T-helper 2 cell treated with Interferon-gamma antibody and Interleukin-4, amounts not matched to agents 5 μg/mL and 100 μg/mL, for 36 hours (primary cell): ENCODE results near the gene STARD13.

Experiments used
- DNase-seq: peaks from one replicate; pipeline ENCODE4 v3.0.0; 2021; ENCODE audit warnings: low spot score
- H3K27ac Mint-ChIP-seq: one replicate; pipeline ENCODE4 v1.8.0; 2021; ENCODE audit warnings: mild to moderate bottlenecking, mixed read lengths
- H3K27me3 Mint-ChIP-seq: one replicate; pipeline ENCODE4 v1.8.0; 2021; ENCODE audit warnings: low read depth, mixed read lengths
- H3K36me3 Mint-ChIP-seq: one replicate; pipeline ENCODE4 v1.8.0; 2021; ENCODE audit warnings: low read depth, mixed read lengths
- H3K4me1 Mint-ChIP-seq: one replicate; pipeline ENCODE4 v1.8.0; 2021; ENCODE audit warnings: low read depth, mixed read lengths
- H3K4me3 Mint-ChIP-seq: one replicate; pipeline ENCODE4 v1.8.0; 2022; ENCODE audit warnings: mild to moderate bottlenecking, moderate library complexity, mixed read lengths
- H3K9me3 Mint-ChIP-seq: one replicate; pipeline ENCODE4 v1.8.0; 2021; ENCODE audit warnings: mixed read lengths

STARD13 gene

DNA sequence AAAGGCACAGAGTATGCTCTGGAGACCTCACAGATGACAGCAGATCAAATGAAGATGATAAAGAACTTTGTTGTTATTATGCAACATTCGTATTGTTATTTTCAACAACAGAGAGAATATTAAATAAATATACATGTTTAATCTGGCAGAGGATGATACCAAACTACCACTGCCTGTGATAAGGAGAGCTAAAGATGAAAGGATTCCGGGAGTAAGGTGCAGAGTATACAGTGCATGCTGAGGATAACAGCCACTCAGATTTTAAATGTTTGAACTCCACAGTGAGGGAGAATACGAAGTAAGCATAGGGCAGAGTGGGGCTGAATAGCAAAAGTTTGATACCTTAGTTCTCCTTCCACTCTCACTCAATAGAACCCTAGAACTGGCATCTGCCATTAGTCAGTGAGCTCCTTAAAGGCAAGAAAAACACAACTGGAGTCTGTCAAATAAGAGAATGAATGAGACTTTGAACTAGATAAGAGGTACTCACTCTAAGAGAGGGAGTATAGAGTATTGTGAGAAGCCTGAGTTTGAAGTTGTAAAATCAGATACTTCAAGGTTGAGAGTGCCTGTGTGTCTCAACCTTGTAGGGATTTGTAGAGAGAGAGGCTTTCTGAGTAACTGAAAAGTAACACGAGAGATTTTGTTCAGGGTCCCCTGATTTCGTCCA, 78.5 kb downstream of the STARD13 start:
- no peak for DNase-seq
- Mint-ChIP-seq H3K4me3 (no peak overlapping the region), H3K27ac (peak overlapping the region; percentile 4), H3K4me1 (peaks cover 35% of the 10 kb centered on the region), H3K27me3 (peaks cover 2% of the 10 kb centered on the region), H3K9me3 (no peaks in the 10 kb centered on the region), H3K36me3 (no peaks in the 10 kb centered on the region)

DNA sequence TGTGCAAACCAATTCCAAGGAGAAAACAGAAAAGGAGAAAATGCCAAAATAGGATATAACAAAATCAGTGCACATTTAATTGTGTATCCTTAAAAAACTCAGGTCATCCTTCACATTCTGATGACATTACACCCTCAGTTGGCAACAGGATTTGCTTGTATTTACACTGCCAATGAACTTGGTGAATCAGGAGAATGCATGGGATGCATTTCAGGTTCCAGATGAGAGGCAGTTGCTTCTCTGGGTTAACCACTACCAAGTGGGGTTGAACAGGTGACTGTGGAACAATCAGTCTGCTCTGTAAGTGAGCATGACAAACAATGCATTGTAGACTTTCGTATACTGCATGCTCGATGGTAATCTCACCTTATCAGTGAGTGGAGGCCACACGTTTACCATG, 79.1 kb downstream of the STARD13 start:
- H3K4me1 Mint-ChIP-seq = peaks cover 35% of the 10 kb centered on the region
- no peak for DNase-seq

DNA sequence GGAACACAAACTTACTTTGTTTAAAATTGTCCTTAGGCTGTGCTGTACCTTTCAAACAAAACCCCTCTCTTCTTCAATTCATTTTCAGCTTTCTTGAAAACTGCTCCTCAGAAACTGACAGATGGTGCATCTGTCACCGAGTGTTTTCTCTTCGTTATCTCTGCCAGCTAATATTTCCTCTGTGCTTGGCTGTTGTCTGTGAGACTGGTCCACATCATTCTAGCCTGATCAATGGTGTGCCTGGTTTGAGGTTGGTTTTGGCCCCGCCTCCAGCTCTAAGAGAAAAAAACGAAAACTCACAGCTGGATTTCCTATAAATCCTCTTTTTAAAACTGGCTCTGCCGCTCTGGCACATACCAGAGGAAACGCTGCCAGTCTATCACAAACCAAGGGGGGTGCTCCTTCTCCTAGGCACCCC, 79.7 kb downstream of the STARD13 start:
- Mint-ChIP-seq H3K4me3 (peak overlapping the region; percentile 75), H3K9me3 (no peaks in the 10 kb centered on the region), H3K27me3 (peaks cover 2% of the 10 kb centered on the region), H3K27ac (peak overlapping the region; percentile 84), H3K36me3 (no peaks in the 10 kb centered on the region), H3K4me1 (peaks cover 35% of the 10 kb centered on the region)
- no peak for DNase-seq

More for the DNA sequence above, 79.1 kb downstream of the STARD13 start:
- peaks cover 2% of the 10 kb centered on the region for H3K27me3 Mint-ChIP-seq
- H3K4me3 Mint-ChIP-seq = no peak overlapping the region
- no peaks in the 10 kb centered on the region for H3K36me3 Mint-ChIP-seq
- no peak overlapping the region for H3K27ac Mint-ChIP-seq
- H3K9me3 Mint-ChIP-seq = no peaks in the 10 kb centered on the region

- Mint-ChIP-seq H3K9me3 (no peaks in the 10 kb centered on the region), H3K4me3 (peak overlapping the region; percentile 61), H3K27ac (peak overlapping the region; percentile 24), H3K4me1 (peaks cover 35% of the 10 kb centered on the region), H3K27me3 (peaks cover 2% of the 10 kb centered on the region), H3K36me3 (no peaks in the 10 kb centered on the region)
- DNase-seq = no peak
Observed at GRCh38 chr13:33205224-33205623, 80.3 kb downstream of the STARD13 start.

DNA sequence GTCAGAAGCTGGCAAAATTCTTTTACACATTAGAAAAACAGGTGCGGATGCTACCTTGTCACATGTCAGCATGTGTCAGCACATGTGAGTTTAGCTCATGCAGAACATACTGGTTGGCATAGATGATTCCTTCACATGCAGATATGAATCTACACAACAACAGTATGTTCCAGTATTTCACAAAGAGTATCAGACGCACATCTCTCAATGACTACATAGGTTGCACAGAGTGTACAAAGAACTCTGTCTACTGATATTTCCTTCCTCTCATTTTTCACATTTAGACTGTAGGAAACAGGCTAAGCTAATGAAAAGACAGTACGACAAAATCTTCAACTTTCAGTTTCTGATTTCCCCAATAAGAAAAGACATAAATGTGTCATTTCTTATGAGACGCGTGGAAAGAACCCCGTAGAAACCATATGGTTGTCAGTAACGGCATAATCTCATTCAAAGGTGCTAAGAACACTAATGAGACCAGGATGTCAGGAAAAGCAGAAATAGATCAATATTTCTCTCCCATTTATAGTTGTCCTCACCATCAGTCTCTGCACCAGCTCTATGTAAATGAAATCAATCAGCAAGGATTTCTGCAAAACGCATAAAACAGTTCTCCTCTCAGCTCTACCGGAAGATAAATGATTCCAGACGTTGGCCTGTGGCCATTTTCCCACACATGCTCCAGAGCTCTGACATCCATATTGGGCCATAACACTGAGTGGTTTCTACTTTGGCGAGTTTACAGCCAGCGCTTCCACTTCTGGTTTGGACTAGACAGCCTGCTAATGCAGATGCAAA, 81.2 kb downstream of the STARD13 start:
- H3K4me3 Mint-ChIP-seq = peak overlapping the region; percentile 61
- DNase-seq = no peak
- no peaks in the 10 kb centered on the region for H3K9me3 Mint-ChIP-seq
- H3K4me1 Mint-ChIP-seq = peaks cover 35% of the 10 kb centered on the region
- H3K27ac Mint-ChIP-seq = peak overlapping the region; percentile 73
- no peaks in the 10 kb centered on the region for H3K36me3 Mint-ChIP-seq
- H3K27me3 Mint-ChIP-seq = peaks cover under 1% of the 10 kb centered on the region

DNA sequence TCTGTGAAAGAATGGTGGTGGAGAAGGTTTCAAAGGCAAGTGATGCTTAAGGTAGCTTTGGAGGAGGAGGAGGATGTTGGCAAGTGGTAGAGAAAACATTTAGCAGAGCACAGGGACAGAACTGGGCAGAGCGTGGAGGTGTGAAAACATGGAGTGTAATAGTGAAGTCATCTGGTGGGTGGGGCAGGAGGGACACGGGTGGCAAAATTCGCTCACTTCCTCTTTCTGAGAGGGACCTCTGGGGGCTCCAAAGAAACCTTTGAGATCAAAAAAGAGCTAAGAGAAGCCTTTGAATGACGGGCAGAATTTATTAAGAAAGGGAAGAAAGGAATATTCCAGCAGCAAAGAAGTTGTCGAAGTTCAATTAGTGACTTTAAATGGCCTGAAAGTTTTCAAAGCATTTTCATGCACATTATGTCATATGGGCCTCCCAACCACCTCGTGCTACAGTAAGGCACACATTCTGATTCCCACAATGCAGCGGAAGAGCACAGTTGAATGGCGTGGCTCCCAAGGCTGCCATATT, 82.8 kb downstream of the STARD13 start:
- Mint-ChIP-seq H3K4me3 (no peak overlapping the region), H3K27me3 (no peaks in the 10 kb centered on the region), H3K27ac (no peak overlapping the region), H3K36me3 (no peaks in the 10 kb centered on the region), H3K4me1 (peaks cover 35% of the 10 kb centered on the region), H3K9me3 (no peaks in the 10 kb centered on the region)
- no peak for DNase-seq

DNA sequence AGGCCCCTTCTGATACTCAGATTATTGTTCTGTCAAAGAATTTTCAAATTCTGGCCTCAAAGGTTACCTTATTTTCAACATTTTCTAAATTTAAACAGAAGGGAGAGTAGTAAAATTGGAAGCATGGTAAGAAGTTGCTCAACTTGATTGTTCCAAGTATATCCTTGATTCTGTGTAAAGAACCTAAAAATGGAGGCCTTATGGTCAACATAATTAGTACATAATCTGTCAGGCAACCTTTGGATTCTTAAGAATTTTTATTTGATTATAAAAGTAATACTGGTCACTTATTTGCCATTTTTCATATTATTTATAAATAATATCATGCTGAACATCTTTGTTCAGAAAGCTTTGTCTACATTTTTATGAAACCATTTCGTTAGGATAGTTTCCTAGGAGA, 83.9 kb downstream of the STARD13 start:
- no peak overlapping the region for H3K4me3 Mint-ChIP-seq
- no peaks in the 10 kb centered on the region for H3K36me3 Mint-ChIP-seq
- H3K9me3 Mint-ChIP-seq = no peaks in the 10 kb centered on the region
- H3K27ac Mint-ChIP-seq = no peak overlapping the region
- no peak for DNase-seq
- H3K4me1 Mint-ChIP-seq = peaks cover 26% of the 10 kb centered on the region
- no peaks in the 10 kb centered on the region for H3K27me3 Mint-ChIP-seq

- no peak for DNase-seq
- H3K36me3 Mint-ChIP-seq = no peaks in the 10 kb centered on the region
- no peaks in the 10 kb centered on the region for H3K9me3 Mint-ChIP-seq
- no peak overlapping the region for H3K27ac Mint-ChIP-seq
- peaks cover 8% of the 10 kb centered on the region for H3K4me1 Mint-ChIP-seq
- no peaks in the 10 kb centered on the region for H3K27me3 Mint-ChIP-seq
- H3K4me3 Mint-ChIP-seq = no peak overlapping the region
Observed at GRCh38 chr13:33199289-33199850, 86.2 kb downstream of the STARD13 start.

GRCh38 chr13:33197541-33197971, 88.0 kb downstream of the STARD13 start:
- Mint-ChIP-seq H3K4me3 (no peak overlapping the region), H3K4me1 (peaks cover 8% of the 10 kb centered on the region), H3K27me3 (no peaks in the 10 kb centered on the region), H3K9me3 (no peaks in the 10 kb centered on the region), H3K27ac (no peak overlapping the region), H3K36me3 (no peaks in the 10 kb centered on the region)
- no peak for DNase-seq

DNA sequence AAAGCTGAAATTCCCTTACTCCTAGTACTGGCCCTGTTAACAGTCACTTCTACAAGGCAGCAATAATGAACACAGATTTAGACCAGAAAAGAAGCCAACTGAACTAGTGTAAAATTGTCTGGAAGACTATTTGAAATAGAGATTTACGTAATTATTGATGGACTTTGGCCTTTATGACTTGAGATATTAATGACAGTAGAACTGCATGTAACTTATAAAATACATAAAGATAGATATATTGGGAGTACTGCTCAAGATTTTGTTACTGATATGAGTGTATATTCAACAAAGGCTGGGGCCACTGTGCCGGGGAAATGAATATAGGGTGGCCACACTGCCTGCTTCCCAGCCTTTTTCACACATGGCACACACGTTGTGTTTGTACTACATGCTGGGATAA, 88.8 kb downstream of the STARD13 start:
- no peaks in the 10 kb centered on the region for H3K9me3 Mint-ChIP-seq
- peaks cover 6% of the 10 kb centered on the region for H3K4me1 Mint-ChIP-seq
- H3K27ac Mint-ChIP-seq = no peak overlapping the region
- no peak for DNase-seq
- H3K4me3 Mint-ChIP-seq = no peak overlapping the region
- no peaks in the 10 kb centered on the region for H3K36me3 Mint-ChIP-seq
- H3K27me3 Mint-ChIP-seq = no peaks in the 10 kb centered on the region

DNA sequence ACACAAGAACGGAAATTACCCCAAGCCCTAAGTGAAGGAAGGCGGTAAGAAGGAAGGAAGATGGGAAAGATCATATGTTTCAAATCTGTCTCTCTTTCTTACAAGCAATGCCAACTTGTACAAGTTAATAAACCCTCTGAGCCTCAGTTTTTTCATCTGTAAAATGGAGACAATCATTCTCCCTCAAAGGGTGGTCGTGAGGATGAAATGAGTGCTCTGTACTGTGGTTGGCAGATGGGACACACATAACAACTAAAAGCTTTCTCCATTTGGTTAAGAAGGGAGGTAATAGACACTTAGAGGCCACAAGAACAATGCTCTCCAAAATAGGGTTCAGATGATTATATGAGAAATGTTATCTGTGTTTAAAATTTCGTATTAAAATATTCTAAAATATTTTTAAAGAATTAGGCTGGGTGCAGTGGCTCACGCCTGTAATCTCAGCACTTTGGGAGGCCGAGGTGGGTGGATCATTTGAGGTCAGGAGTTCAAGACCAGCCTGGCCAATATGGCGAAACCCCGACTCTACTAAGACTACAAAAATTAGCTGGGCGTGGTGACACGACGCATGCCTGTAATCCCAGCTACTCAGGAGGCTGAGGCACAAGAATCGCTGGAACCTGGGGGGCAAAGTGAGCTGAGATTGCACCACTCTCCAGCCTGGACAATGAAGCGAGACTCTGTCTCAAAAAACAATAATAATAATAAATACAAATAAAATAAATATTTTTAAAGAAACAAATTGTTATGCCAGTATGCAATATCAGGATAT, 89.7 kb downstream of the STARD13 start:
- Mint-ChIP-seq H3K36me3 (no peaks in the 10 kb centered on the region), H3K27ac (no peak overlapping the region), H3K27me3 (no peaks in the 10 kb centered on the region), H3K4me1 (peaks cover 6% of the 10 kb centered on the region), H3K4me3 (no peak overlapping the region), H3K9me3 (no peaks in the 10 kb centered on the region)
- no peak for DNase-seq

- no peak overlapping the region for H3K4me3 Mint-ChIP-seq
- no peaks in the 10 kb centered on the region for H3K36me3 Mint-ChIP-seq
- no peak overlapping the region for H3K27ac Mint-ChIP-seq
- no peak for DNase-seq
- no peaks in the 10 kb centered on the region for H3K27me3 Mint-ChIP-seq
- H3K4me1 Mint-ChIP-seq = peaks cover 6% of the 10 kb centered on the region
- H3K9me3 Mint-ChIP-seq = no peaks in the 10 kb centered on the region
Observed at GRCh38 chr13:33194820-33195692, 90.5 kb downstream of the STARD13 start.

GRCh38 chr13:33193428-33193974, 92.1 kb downstream of the STARD13 start:
- Mint-ChIP-seq H3K4me1 (peaks cover 8% of the 10 kb centered on the region), H3K36me3 (no peaks in the 10 kb centered on the region), H3K9me3 (no peaks in the 10 kb centered on the region), H3K27me3 (no peaks in the 10 kb centered on the region), H3K27ac (peak overlapping the region; percentile 38), H3K4me3 (peak overlapping the region; percentile 4)
- no peak for DNase-seq
